ENCODE results near the gene TRPV4. TPM values are rescaled to one million over a fixed set of nuclear protein-coding genes. Genes with fewer than 3 reads are reported as not detected.
A peak's percentile ranks its signal among the peaks of the same experiment; 100 is the strongest.

TRPV4 gene
- total RNA-seq, 4 donors from 2014 or later, result 6.6 to 10.9 (median 8.1) TPM

GRCh38 chr12:109822416-109822815, 10.8 kb downstream of the TRPV4 start:
- no peak for DNase-seq (ENCODE audit: low spot score in 2 of 2)
- TF ChIP-seq CTCF (IDR thresholded peaks at IDR 0.05) (no peak), POLR2A (IDR thresholded peaks at IDR 0.05) (no peak)
- 71 to 75% methylated on average over 7 of the region's 7 CpGs for WGBS, 2 donors
- intact Hi-C loops (cut with DNase I; ENCODE audit: low total_unique reads), result no loop called here
- H3K4me3 ChIP-seq (ENCODE audit: low read depth, poor library complexity, severe bottlenecking), result no peak overlapping the region

GRCh38 chr12:109821968-109822367, 11.2 kb downstream of the TRPV4 start:
- intact Hi-C loops (cut with DNase I; ENCODE audit: low total_unique reads), result no loop called here
- DNase-seq (ENCODE audit: low spot score in 2 of 2), result no peak
- TF ChIP-seq POLR2A (IDR thresholded peaks at IDR 0.05) (no peak), CTCF (IDR thresholded peaks at IDR 0.05) (no peak)
- no peak overlapping the region for H3K4me3 ChIP-seq (ENCODE audit: low read depth, poor library complexity, severe bottlenecking)

- no peak for TF ChIP-seq CTCF (IDR thresholded peaks at IDR 0.05)
- no peak for TF ChIP-seq POLR2A (IDR thresholded peaks at IDR 0.05)
- no peak overlapping the region for H3K4me3 ChIP-seq (ENCODE audit: low read depth, poor library complexity, severe bottlenecking)
- intact Hi-C loops (cut with DNase I; ENCODE audit: low total_unique reads), result no loop called here
- WGBS, 2 donors, result 41 to 47% methylated on average over 16 of the region's 16 CpGs
- peak in 1 of 2 donors; percentile 67 for DNase-seq (ENCODE audit: low spot score in 2 of 2)
These were observed 12.3 kb downstream of the TRPV4 start for GRCh38 chr12:109820816-109821381.

- intact Hi-C loops (cut with DNase I; ENCODE audit: low total_unique reads), result no loop called here
- DNase-seq (ENCODE audit: low spot score in 2 of 2), result no peak
- no peak overlapping the region for H3K4me3 ChIP-seq (ENCODE audit: low read depth, poor library complexity, severe bottlenecking)
- 34 to 53% methylated on average over 9 to 10 of the region's 10 CpGs for WGBS, 2 donors
- TF ChIP-seq POLR2A (IDR thresholded peaks at IDR 0.05) (no peak), CTCF (IDR thresholded peaks at IDR 0.05) (no peak)
These were observed 14.2 kb downstream of the TRPV4 start for GRCh38 chr12:109818905-109819500.

GRCh38 chr12:109818253-109818652, 14.9 kb downstream of the TRPV4 start:
- no peak for TF ChIP-seq POLR2A (IDR thresholded peaks at IDR 0.05)
- no peak for TF ChIP-seq CTCF (IDR thresholded peaks at IDR 0.05)
- no peak overlapping the region for H3K4me3 ChIP-seq (ENCODE audit: low read depth, poor library complexity, severe bottlenecking)
- DNase-seq (ENCODE audit: low spot score in 2 of 2), result no peak
- WGBS, 2 donors, result 88 to 93% methylated on average over 5 to 8 of the region's 9 CpGs
- intact Hi-C loops (cut with DNase I; ENCODE audit: low total_unique reads), result no loop called here

All from lower leg skin (tissue), 4 donors.